IPS DF 19.7 (cell line): ENCODE results near the gene RUVBL2.

Experiments
- DNase-seq: peaks from one replicate; pipeline ENCODE4 v3.0.0-alpha.2; 2013; ENCODE audit warnings: low read depth, low spot score

The RUVBL2 gene

DNA sequence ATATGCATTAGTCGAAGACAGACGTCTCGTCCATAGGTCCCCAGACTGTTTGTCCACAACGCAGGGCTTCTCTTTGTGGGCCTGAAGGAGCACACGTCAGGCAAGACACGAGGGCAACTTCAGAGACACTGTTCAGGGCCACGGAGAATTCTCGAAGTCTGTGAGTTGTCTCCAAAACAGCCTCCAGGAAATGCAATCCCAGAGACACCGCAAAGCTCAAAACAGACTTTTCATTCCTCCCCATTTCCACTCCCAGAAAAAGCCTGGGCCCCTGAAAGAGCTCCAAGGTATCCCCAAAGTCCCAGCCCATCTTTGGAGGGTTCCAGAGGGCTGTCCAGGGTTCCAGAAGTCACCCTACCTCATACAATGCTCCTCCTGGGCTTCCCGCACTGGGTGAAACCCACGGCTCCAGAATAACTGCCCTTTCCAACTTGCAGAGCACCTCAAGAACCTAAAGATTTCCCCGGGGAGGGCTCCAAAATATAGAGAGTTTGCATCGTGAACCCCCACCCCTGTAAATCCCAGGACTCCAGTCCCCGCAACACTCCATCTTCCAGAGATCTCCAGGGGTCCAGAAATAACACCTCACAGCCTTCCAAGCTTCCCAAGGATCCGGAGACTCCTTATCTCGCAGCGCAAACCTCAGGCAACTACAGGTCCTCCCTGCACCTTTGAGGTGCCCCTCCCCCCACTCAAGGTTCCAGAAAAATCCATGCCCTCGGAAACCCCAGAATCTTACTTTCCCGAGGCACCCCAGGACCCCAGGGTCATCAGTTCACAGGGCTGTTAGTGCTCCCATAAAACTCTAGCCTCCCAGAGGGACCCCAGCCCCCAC, 29.3 kb upstream of the RUVBL2 start:
- no peak for DNase-seq

DNA sequence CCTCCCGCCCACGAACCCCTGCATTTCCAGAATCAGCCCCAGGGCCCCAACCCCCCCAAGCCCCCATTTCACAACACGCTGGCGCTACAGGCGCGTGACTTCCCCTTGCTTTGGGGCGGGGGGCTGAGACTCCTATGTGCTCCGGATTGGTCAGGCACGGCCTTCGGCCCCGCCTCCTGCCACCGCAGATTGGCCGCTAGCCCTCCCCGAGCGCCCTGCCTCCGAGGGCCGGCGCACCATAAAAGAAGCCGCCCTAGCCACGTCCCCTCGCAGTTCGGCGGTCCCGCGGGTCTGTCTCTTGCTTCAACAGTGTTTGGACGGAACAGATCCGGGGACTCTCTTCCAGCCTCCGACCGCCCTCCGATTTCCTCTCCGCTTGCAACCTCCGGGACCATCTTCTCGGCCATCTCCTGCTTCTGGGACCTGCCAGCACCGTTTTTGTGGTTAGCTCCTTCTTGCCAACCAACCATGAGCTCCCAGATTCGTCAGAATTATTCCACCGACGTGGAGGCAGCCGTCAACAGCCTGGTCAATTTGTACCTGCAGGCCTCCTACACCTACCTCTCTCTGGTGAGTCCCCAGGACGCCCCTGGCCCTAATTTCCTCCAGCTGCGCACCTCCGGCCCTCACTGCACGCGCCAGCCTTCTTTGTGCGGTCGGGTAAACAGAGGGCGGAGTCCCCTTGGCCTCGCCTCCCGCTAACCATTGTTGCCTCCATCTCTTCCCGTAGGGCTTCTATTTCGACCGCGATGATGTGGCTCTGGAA, 28.5 kb upstream of the RUVBL2 start, which contains the start of gene FTL:
Gene FTL (plus strand): TSS at position 270 of the 766 bp plus-strand sequence. CDS start 199 bp downstream, at position 469.
- no peak for DNase-seq

DNA sequence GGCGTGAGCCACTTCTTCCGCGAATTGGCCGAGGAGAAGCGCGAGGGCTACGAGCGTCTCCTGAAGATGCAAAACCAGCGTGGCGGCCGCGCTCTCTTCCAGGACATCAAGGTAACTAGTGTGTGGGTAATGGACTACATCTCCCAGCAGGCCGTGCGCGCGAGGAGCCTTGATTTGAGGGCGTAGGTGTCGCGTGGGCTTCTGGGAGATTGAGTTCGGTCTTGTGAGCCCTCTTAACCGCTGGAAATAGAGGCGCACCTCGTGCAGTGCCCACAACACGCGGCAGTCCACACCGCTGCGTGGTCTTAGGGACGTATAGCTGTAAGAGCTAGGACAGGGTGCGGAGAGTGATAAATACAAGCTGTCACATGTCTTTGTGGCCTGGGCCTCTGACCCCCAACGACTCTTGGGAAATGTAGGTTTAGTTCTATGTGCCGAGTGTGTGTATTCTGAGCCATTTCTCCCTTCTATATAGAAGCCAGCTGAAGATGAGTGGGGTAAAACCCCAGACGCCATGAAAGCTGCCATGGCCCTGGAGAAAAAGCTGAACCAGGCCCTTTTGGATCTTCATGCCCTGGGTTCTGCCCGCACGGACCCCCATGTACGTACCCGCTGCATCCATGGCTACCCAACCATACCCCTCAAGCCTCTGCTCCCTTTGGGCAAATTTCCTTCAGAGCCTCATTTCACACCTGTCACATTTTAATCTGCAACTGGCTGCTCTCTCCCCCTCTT, 27.7 kb upstream of the RUVBL2 start:
- DNase-seq: no peak

DNA sequence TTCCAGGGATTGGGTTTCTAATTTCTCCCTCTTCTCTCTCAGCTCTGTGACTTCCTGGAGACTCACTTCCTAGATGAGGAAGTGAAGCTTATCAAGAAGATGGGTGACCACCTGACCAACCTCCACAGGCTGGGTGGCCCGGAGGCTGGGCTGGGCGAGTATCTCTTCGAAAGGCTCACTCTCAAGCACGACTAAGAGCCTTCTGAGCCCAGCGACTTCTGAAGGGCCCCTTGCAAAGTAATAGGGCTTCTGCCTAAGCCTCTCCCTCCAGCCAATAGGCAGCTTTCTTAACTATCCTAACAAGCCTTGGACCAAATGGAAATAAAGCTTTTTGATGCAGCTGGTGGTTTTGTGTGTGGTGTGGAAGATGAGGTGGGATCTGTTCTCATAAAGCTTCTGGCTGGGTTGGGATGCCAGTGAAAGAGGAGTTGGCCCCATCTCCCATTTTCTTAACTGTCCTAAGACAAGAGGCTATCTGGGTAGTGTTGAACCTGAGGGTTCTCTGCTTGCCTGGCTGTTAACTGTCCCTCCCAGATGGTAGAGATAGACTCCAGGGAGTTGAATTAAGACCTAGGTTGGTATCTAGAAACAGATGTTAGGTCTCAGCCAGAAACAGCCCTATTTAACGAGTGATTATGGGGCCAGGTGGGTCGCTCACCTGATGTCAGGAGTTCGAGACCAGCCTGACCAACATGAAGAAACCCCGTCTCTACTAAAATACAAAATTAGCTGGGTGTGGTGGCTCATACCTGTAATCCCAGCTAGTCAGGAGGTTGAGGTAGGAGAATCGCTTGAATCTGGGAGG, 26.9 kb upstream of the RUVBL2 start:
- no peak for DNase-seq

DNA sequence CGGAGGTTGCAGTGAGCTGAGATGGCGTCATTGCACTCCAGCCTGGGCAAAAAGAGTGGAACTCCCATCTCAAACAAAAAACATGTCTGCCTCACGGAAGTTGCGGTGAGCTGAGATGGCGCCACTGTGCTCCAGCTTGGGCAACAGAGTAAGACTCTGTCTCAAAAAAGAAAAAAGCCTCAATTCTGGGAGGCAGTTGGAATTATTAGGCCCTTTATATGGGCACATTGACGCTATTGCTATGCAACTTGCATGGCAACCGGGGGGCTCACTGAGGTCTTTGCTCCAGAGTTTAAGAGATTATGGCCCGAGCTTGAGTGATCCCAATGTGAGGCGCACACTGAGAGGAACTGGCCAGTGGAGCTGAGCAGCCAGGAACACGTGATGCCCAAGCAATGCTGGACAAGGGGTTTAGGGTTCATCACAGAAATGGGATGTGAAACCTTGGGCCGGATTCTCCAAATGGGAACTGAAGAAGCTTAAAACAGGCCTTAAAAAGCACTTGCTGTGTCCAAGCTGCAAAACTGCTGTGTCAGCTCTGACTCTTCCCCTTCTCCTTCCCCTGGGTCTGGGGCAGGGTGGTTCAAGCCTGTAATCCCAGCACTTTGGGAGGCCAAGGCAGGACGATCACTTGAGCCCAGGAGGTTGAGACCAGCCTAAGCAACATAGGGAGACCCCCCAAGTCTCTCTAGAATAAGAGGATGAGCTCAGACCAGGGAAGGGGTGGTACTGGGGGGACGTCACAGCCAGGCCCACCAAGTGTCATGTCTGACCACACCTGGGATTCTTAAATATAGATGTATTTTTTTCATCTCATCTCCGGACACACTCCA, 26.1 kb upstream of the RUVBL2 start:
- no peak for DNase-seq

DNA sequence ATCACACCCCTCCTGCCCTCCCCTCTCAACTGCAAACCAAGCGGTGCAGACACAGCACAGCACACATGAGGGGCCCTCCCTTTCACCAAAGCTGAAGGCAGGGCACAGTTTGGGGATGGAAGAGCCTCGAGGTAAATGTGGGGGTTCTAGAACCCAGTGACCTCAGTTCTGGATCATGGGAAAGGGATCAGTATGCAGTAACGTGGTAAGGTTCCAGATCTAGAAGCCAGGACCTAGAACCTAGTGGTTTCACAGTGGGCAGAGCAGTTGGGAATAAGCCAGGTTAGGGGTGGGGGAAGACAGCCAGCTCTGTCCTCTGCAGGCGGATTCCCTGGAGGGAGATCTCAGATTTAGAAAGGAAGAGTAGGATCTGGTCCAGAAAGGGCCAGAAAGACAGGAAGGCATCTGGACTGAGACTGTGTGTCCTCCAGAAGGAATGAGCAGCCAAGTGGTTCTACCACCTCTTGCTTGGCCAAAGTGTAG, 25.5 kb upstream of the RUVBL2 start:
- no peak for DNase-seq

DNA sequence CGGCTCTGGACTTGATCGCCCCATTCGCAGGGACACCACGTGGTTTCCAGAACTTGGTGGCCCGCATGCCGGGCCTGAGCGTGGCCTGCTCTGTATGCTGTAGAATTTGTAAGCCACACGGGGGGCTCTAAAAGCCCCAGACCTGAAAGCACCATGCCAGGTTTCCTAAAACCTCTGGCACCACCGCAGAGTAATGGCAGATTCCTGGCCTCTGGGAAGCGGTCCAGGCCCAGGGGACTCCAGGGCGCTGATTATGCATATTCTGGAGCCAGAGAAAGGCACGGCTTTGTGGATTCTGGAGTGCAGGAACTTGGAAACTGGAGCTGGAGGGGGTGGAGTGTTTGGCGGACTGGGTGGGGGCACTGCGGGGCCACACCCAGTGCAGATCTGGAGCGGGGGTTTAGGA, 24.9 kb upstream of the RUVBL2 start:
- DNase-seq: no peak

DNA sequence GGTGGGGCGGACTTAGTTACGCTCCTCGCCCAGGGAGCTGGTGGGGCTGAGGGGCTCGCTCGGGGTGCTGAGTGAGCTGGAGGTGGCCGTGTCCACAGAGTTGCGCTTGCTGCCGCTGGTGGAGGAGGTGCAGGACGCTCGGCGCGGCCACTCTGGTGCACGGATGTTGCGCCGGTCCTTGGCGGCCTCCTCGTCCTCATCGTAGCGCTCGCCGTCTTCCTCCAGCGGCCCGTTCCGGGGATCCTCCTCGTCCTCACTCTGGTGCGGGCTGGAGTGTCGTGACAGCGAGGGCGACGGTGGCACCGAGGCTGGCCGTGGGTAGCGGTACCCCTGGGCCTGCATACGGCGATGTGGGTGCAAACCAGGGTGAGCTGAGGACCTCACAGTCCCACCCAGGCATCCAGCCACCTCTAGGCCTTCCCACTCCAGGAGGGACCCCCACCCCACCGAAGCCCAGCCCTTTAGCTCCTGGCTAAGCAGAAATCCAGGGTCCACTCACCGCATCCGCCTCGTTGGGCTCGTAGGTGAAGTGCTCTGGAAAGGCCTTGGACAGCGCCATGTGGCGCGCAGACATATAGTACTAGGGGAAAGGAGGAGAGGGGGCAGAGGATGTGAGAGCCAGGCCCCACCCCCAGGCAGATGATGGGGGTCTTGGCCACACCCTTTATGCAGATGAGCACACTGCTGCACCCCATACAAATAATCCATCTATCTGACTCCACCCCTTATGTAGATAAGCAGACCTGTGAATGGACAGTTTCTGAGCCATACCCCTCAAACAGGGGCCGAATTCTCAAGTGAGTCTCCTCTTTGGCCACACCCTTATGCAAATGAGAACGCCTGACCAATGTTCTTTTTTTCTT, 24.2 kb upstream of the RUVBL2 start:
- no peak for DNase-seq

DNA sequence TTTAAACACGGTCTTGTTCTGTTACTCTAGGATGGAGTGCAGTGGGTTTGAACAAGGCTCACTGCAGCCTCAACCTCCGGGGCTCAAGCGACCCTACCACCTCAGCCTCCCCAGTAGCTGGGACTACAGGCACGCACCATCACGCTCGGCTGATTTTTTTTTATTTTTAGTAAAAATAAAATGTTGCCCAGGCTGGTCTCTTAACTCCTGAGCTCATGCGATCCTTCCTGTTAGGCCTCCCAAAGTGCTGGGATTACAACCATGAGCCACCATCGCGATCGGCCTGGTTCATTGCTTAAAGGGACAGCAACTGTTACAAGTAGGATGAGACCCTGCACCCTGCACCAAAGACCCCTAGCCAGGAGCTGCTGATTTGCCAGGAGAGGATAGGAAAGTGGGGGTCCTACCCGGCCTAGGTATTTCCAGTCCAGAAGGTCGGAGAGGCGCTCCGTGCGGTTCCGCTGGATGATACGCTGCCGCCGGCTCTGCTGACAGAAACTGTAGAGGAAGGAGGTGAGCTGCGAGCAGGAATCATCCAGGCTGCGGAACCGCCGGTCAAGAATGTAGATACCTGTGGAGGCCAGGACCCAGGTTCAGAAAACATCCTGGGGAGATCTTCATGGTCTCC, 23.4 kb upstream of the RUVBL2 start:
- DNase-seq: no peak

DNA sequence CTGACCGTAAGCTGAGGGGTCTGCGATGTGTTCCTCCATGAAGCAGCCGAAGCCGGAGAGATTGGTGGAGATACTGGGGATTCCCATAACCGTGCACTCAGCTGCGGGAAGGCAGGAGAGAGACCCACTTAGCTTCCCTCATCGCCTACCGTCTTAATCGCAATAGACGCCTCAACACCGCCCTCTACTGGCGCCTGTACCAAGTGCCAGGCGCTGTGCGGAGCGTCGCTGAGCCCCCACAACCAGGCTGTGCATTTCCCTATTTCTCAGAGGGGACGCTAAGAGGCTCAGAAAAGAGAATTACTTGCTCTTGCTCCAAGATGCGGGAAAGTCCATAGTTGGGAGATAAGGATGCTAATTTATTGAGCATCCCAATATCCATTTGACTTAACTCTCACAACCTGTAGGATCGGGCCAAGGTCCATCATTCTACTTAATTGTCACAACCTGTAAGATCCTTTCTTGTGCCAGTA, 22.7 kb upstream of the RUVBL2 start:
- DNase-seq: no peak

DNA sequence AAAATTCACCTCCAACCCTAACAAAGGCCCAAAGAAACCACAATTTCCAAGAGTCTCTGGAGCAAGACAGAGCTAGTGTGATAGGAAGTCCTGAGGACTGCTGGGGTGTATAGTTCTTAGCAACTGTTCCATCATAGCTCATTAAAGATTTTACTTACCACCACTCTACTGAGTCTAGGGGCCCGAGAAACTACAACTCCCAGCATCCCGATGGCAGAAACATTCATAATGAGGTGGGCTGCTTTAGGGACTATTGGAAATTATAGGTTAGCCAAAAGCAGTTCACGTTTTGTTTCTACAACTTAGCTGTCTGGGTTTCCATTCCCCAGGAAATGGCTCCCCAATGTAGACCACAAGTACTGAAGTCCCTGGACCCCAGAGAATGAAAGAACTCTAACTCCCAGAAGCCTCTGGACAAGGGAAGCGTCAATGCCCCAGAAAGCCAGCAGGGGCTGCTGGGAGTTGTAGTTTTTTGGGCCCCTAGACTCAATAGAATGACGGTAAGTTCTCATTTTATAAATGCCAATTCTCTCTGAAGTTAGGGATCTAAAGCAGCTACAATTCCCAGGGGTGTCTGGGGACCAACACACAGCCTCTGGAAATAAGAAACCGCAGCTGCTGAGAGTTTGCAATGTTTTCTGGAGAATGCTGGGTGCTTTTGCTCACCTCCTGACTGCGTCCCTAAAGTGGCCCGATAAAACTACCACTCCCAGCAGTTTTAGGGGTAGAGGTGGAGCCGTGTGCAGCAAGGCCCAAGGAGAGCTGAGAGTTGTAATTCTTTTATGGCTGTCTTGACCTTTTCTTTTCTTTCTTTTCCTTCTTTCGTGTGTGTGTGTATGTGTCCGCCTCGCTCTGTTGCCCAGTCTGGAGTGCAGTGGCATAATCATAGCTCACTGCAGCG, 17.5 kb upstream of the RUVBL2 start:
- DNase-seq: no peak

DNA sequence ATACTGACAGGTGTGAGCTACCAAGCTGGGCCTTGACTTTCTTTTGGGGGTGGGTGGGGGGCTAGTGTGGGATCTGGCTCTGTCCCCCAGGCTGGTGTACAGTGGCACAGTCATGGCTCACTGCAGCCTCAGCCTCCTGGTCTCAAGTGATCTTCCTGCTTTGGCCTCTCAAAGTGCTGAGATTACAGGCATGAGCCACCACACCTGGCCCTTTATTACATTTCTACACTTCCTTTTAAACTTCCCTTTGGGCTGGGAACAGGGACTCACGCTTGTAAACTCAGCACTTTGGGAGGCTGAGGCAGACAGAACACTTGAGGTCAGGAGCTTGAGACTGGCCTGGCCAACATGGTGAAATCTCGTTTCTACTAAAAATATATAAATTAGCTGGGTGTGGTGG, 16.6 kb upstream of the RUVBL2 start:
- no peak for DNase-seq

DNA sequence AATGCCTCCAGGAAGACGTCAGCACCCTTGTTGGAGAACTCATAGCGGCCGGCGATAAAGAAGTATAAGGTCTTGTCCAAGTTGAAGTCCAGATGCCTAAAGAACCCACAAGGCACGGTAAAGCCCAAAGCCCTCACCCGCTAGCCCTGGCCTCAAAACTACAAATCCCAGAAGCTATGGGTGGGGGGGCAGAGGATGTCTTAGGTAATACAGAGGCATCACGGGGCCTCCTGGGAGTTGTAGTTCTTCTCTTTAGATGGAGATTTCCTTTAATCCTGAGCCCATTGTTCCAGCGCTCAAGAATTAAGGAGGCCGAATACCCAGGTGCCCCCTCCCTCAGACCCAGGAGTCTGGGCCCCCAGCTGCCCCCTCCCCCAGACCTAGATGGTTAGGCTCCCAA, 11.4 kb upstream of the RUVBL2 start:
- no peak for DNase-seq

DNA sequence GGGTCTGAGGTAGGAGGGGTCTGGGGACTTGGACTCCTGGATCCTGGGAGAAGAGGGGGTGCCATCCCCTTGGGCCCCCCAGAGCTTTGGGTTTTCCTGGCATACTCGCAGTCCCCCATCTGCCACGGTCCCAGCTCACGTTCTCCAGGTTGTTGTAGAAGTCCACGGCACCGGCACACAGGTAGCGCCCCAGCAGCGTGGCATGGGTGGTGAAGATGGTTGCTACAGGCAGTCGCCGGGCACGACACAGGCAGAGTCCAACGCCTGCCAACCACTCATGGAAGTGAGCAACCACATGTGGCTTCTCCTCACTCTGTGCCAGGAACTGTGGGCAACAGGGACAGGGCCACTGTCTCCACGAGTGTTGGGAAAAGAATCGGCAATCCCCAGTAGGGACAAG, 8.0 kb upstream of the RUVBL2 start:
- DNase-seq: no peak

DNA sequence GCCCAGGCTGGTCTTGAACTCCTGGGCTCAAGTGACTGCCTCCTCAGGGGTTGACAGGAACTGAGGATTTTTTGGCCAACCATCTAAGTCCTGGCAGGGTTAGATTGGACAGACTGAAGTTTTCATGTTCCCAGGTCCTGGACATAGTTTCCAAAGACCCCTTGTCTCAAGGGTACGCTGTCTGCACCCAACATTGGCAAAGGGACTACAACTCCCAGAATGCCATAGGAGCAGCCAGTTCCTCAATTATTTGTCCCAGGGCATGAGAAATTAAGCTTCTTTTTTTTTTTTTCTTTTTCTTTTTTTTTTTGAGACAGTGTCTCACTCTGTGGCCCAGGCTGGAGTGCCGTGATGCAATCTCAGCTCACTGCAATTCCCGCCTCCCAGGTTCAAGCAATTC, 7.5 kb upstream of the RUVBL2 start:
- DNase-seq: no peak

DNA sequence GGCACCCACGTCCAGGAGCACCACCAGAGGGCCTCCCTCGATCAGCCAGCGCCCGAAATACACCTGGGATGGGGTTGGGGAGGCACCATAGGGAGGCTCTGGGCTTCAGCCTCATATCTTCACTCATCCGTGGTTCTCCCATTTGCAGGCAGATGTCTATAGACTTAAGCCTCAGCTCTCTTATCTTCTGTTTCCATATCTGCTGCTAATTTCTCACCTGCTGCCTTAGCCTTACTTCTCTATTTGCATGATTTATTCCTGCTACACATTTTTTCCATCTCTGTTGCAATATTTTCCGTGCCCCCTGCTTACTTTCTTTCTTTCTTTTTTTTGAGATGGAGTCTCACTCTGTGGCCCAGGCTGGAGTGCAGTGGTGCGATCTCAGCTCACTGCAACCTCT, 6.4 kb upstream of the RUVBL2 start:
- no peak for DNase-seq

DNA sequence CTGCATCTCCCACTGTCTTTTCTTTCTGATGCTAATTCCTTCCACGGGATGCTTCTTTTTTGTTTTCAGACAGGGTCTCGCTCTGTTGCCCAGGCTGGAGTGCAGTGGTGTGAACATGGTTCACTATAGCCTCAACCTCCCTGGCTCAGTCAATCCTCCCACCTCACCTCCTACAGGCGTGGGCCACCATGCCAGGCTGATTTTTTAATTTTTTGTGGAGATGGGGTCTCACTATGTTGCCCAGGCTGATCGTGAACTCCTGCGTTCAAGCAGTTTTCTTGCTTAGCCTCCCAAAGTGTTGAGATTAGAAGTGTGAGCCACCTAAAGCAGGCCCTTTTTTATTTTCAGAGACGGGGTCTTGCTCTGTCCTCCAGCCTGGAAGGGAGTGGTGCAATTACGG, 5.4 kb upstream of the RUVBL2 start:
- no peak for DNase-seq

DNA sequence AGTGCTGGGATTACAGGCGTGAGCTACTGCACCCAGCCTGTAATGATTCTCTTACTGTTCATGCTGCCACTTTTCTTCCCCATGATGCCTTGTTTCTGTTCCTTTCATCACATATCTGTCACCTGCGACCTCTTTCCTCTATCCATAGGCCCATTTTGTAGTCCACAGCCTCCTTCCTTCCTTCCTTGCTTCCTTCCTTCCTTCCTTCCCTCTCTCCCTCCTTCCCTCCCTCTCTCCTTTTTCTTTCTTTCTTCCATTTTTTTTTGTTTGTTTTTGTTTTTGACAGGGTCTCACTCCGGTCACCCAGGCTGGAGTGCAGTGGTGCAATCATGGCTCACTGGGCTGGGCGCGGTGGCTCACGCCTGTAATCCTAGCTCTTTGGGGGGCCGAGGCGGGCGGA, 4.8 kb upstream of the RUVBL2 start:
- DNase-seq: no peak
